HepG2 (cell line): ENCODE data around the gene PPP4C. TPM values are rescaled to one million over a fixed set of nuclear protein-coding genes. Genes with fewer than 3 reads are reported as not detected.

Experiments used
- AHR ChIP-seq: IDR thresholded peaks from 2 replicates; pipeline ENCODE4 v1.6.1; 2018; ENCODE audit warnings: missing genetic modification reagents, missing compliant biosample characterization
- ARID2 ChIP-seq: sonication (generic); formaldehyde crosslinking; IDR thresholded peaks from 2 replicates; pipeline ENCODE4 v1.8.1; 2022; ENCODE audit warnings: mild to moderate bottlenecking, missing genetic modification reagents, borderline replicate concordance
- BRF2 ChIP-seq: sonication (generic); formaldehyde crosslinking; IDR thresholded peaks from 2 replicates; pipeline ENCODE4 v1.8.1; 2022; ENCODE audit warnings: mild to moderate bottlenecking, missing genetic modification reagents
- CBX5 ChIP-seq: sonication (generic); formaldehyde crosslinking; IDR thresholded peaks from 2 replicates; pipeline ENCODE4 v1.4.0; 2020; ENCODE audit warnings: missing genetic modification reagents, borderline replicate concordance
- CCDC6 ChIP-seq: sonication (generic); formaldehyde crosslinking; IDR thresholded peaks from 2 replicates; pipeline ENCODE4 v1.8.1; 2022; ENCODE audit warnings: mild to moderate bottlenecking, missing genetic modification reagents, moderate library complexity
- FOXO1 ChIP-seq: sonication (generic); formaldehyde crosslinking; IDR thresholded peaks from 2 replicates; pipeline ENCODE4 v1.4.0; 2020; ENCODE audit warnings: missing genetic modification reagents
- FOXP1 ChIP-seq, 2 experiments: fragments of 450-650 bp in 1 of 2; IDR thresholded peaks; 2 replicates each; pipeline ENCODE4 v1.6.1; 2017 to 2018; ENCODE audit warnings: antibody characterized with exemption in 1 of 2
- IRF9 ChIP-seq: sonication (generic); formaldehyde crosslinking; IDR thresholded peaks from 2 replicates; pipeline ENCODE4 v1.8.0; 2022; ENCODE audit warnings: missing genetic modification reagents, mild to moderate bottlenecking, borderline replicate concordance
- KLF11 ChIP-seq: IDR thresholded peaks from 2 replicates; pipeline ENCODE4 v1.6.1; 2016; ENCODE audit warnings: missing compliant biosample characterization
- MLX ChIP-seq: IDR thresholded peaks from 2 replicates; pipeline ENCODE4 v1.6.1; 2016
- MXD1 ChIP-seq: sonication (generic); formaldehyde crosslinking; IDR thresholded peaks from 2 replicates; pipeline ENCODE4 v1.4.0; 2020; ENCODE audit warnings: mild to moderate bottlenecking, missing genetic modification reagents
- NCOA2 ChIP-seq: sonication (generic); formaldehyde crosslinking; IDR thresholded peaks from 2 replicates; pipeline ENCODE4 v1.8.0; 2022; ENCODE audit warnings: inconsistent platforms
- PCBP2 ChIP-seq: fragments of 200-400 bp; formaldehyde crosslinking; optimal IDR thresholded peaks from 2 replicates; pipeline ENCODE3; 2018; ENCODE audit warnings: low read length, low read depth; ENCODE audit not compliant: poor library complexity, severe bottlenecking
- PRDM15 ChIP-seq: sonication (generic); formaldehyde crosslinking; IDR thresholded peaks from 2 replicates; pipeline ENCODE4 v1.4.0; 2020; ENCODE audit warnings: missing genetic modification reagents
- ZBTB4 ChIP-seq: sonication (generic); formaldehyde crosslinking; IDR thresholded peaks from 2 replicates; pipeline ENCODE4 v1.4.0; 2020; ENCODE audit warnings: missing genetic modification reagents, mild to moderate bottlenecking, borderline replicate concordance
- ZNF367 ChIP-seq: sonication (generic); formaldehyde crosslinking; IDR thresholded peaks from 2 replicates; pipeline ENCODE4 v1.4.0; 2020; ENCODE audit warnings: missing genetic modification reagents, borderline replicate concordance
- ZNF44 ChIP-seq: sonication (generic); formaldehyde crosslinking; IDR thresholded peaks from 2 replicates; pipeline ENCODE4 v1.5.1; 2020; ENCODE audit warnings: mild to moderate bottlenecking, missing genetic modification reagents
- ZNF567 ChIP-seq: sonication (generic); formaldehyde crosslinking; IDR thresholded peaks from 2 replicates; pipeline ENCODE4 v1.8.1; 2023; ENCODE audit warnings: mild to moderate bottlenecking, missing genetic modification reagents, borderline replicate concordance
- polyA plus RNA-seq, 8 experiments: library from polyadenylated mRNA; depleted of rRNA in 3 of 8; stranded (reverse) in 7 of 8; unstranded in 1 of 8; fragments of >200 nt; fragmentation: Illumina TruSeq in 4 of 8; extraction: Trizol in 4 of 8; gene quantifications; 2 replicates each; pipeline versions ENCODE4 v1.2.1 to v1.2.3, GENCODE V29; 2011 to 2016; ENCODE audit warnings: low read depth in 4 of 8, missing spikeins in 1 of 8, mixed read lengths in 1 of 8; ENCODE audit not compliant: insufficient read depth in 1 of 8
- total RNA-seq, 5 experiments: library from RNA; depleted of rRNA; stranded (reverse); fragments of >200 nt; fragmentation: Illumina TruSeq; extraction: Trizol; gene quantifications; 2 replicates each; pipeline ENCODE4 v1.2.3, GENCODE V29; 2016; ENCODE audit warnings: low read depth in 1 of 5

Gene PPP4C
- total and polyA plus RNA-seq, 2 of the 13 experiments (the other 11 are each of a cell fraction or from before 2014, with no cell fraction given) = 176 to 220 TPM

GRCh38 chr16:30092373-30093010 is 16.7 kb downstream of the PPP4C start (continued):
- 0 out of 2 replicates have a peak, but pooled peaks have one; percentile 70 for TF ChIP-seq ZBTB4 (CRISPR knock-in tag)
- no peak for TF ChIP-seq CCDC6 (CRISPR knock-in tag)
- TF ChIP-seq ARID2 (CRISPR knock-in tag) = no peak
- TF ChIP-seq NCOA2 (CRISPR knock-in tag) = no peak
- TF ChIP-seq KLF11 (CRISPR knock-in tag) = no peak
- no peak for TF ChIP-seq AHR (CRISPR knock-in tag)
- TF ChIP-seq MLX (CRISPR knock-in tag) = no peak
- TF ChIP-seq BRF2 (CRISPR knock-in tag) = no peak
- TF ChIP-seq ZNF367 (CRISPR knock-in tag) = no peak
- 0 out of 2 replicates have a peak, but pooled peaks have one; percentile 19 for TF ChIP-seq MXD1
- peak; percentile 34; the same call in 1 of the 2 replicates for TF ChIP-seq IRF9 (CRISPR knock-in tag)
- TF ChIP-seq FOXP1 (IDR thresholded peaks at IDR 0.05) = no peak
- 0 out of 2 replicates have a peak, but pooled peaks have one; percentile 32 for TF ChIP-seq FOXP1 (CRISPR knock-in tag; IDR thresholded peaks at IDR 0.05)
- TF ChIP-seq ZNF44 (CRISPR knock-in tag) = no peak
- TF ChIP-seq ZNF567 (CRISPR knock-in tag) = no peak
- TF ChIP-seq FOXO1 (CRISPR knock-in tag) = peak; percentile 58; the same call in 1 of the 2 replicates
- peak; percentile 83 for TF ChIP-seq CBX5 (CRISPR knock-in tag)
- TF ChIP-seq PCBP2 = no peak
- no peak; the same call in 1 of the 2 replicates for TF ChIP-seq PRDM15 (CRISPR knock-in tag)
